Glomerular visceral epithelial cell (primary cell): ENCODE data around the gene GNAO1.
"Not testable (repeated sequence)": the region's sequence is repeated elsewhere in the genome, so short reads cannot be mapped to it uniquely, and the experiment has no call there.

ENCODE experiments used
- DNase-seq: peaks from one replicate; pipeline ENCODE4 v3.0.0-alpha.2; 2016; ENCODE audit errors: extremely low spot score

Gene GNAO1

DNA sequence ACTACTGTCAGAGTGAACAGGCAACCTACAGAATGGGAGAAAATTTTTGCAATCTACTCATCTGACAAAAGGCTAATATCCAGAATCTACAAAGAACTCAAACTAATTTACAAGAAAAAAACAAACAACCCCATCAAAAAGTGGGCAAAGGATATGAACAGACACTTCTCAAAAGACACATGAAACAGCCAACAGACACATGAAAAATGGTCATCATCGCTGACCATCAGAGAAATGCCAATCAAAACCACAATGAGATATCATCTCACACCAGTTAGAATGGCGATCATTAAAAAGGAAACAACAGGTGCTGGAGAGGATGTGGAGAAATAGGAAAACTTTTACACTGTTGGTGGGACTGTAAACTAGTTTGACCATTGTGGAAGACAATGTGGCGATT, 205.4 kb downstream of the GNAO1 start:
- not testable (repeated sequence) for DNase-seq

DNA sequence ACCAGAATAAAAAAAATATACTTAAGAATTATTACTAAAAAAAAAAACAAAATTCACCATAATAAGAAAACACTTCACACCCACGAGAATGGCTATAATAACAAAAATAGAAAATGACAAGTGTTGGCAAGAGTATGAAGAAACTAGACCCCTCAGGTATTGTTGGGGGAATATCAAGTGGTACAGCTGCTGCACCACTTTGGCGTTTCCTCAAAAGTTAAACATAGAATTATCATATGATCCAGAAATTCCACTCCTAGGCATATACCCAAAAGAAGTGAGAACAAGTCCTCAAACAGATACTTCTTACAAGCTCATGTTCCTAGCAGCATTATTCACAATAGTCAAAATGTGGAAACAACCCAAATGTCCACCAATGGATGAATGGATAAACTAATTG, 207.8 kb downstream of the GNAO1 start:
- DNase-seq: no peak

DNA sequence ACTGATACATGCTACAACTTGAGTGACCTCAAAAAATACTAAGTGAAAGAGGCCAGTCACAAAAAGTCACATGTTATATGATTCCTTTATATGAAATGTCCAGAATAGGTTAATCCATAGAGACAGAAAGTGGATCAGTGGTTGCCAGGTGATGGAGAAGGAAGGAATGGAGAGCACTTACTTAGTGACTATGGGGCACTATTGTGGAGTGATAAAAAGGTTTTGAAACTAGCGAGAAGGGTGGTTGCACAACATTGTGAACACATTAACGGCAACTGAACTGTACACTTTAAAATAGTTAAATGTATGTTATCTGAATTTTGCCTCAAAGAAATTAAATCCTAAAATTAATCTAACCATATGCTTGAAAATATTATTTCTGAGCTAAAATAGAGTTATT, 208.2 kb downstream of the GNAO1 start:
- no peak for DNase-seq

DNA sequence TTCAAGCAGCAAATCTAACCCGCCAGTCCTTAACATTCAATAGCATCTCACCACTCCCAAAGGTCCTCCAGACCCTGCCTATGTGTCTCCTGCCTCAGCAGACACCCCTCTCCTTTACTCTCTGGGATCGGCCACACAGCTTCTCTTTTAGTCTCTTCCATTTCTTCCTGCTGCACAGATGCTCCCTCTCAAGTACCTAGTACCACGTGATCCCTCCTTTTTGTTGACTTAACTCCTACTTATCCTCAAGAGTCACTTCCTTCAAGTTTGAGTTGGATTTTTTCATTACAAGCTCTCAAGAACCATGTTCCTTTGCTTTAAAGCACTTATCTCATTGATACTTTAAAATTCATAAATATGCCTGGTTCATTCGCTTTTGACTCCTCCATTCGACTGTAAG, 209.2 kb downstream of the GNAO1 start:
- DNase-seq: no peak

DNA sequence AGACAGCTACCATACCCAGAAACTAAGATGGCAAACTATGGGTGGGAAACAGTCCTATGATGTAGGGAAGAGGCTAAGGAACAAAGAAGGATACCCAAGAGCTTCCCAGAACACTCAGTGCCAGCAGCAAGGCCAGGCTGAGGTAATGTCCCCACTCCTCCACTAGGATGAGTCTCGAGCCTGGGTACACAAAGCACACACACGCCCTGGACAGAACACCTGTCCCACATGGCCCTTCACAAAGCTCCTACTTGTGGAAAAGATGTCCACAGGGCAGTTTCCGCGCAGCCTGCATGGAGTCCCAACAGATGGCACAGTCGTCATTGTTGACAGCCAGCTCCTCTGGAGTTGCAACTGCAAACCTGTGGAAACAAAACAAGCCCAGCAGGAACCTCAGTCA, 210.2 kb downstream of the GNAO1 start:
- DNase-seq: no peak

DNA sequence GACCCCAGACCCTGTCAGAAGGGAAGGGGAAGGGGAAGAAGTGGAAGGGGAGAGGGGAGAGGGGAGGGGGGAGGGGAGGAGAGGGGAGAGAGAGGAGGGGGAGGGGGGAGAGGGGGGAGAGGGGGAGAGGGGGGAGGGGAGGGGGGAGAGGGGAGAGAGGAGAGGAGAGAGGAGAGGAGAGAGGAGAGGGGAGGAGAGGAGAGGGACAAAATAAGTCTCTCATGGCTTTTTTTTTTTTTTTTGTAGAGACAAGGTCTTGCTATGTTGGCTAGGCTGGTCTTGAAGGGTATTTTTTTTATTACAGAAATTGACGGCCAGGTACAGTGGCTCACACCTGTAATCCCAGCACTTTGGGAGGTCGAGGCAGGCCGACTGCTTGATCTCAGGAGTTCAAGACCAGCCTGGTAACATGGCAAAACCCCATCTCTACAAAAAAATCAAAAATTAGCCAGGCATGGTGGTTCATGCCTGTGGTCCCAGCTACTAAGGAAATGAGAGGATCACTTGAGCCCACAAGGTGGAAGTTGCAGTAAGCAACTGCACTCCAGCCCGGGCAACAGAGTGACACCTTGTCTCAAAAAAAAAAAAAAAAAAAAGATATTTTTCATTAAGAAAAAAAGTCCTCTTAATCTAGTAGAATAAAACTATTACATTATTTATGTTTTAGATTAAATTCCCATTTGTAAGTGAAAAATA, 214.8 kb downstream of the GNAO1 start:
- DNase-seq: no peak
